Stimulated activated CD4-positive, alpha-beta T cell treated with anti-CD3 and anti-CD28 coated beads, Interleukin-2, amount 100 ng/mL, for 24 hours (primary cell): ENCODE measurements around the gene ZNF280B.

Source experiments
- DNase-seq, 2 donors: peaks; one replicate each; pipeline ENCODE4 v3.0.0-alpha.2; 2020

ZNF280B gene, protein sequence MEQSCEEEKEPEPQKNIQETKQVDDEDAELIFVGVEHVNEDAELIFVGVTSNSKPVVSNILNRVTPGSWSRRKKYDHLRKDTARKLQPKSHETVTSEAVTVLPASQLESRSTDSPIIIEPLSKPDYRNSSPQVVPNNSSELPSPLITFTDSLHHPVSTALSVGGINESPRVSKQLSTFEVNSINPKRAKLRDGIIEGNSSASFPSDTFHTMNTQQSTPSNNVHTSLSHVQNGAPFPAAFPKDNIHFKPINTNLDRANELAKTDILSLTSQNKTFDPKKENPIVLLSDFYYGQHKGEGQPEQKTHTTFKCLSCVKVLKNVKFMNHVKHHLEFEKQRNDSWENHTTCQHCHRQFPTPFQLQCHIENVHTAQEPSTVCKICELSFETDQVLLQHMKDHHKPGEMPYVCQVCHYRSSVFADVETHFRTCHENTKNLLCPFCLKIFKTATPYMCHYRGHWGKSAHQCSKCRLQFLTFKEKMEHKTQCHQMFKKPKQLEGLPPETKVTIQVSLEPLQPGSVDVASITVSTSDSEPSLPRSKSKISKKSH

DNA sequence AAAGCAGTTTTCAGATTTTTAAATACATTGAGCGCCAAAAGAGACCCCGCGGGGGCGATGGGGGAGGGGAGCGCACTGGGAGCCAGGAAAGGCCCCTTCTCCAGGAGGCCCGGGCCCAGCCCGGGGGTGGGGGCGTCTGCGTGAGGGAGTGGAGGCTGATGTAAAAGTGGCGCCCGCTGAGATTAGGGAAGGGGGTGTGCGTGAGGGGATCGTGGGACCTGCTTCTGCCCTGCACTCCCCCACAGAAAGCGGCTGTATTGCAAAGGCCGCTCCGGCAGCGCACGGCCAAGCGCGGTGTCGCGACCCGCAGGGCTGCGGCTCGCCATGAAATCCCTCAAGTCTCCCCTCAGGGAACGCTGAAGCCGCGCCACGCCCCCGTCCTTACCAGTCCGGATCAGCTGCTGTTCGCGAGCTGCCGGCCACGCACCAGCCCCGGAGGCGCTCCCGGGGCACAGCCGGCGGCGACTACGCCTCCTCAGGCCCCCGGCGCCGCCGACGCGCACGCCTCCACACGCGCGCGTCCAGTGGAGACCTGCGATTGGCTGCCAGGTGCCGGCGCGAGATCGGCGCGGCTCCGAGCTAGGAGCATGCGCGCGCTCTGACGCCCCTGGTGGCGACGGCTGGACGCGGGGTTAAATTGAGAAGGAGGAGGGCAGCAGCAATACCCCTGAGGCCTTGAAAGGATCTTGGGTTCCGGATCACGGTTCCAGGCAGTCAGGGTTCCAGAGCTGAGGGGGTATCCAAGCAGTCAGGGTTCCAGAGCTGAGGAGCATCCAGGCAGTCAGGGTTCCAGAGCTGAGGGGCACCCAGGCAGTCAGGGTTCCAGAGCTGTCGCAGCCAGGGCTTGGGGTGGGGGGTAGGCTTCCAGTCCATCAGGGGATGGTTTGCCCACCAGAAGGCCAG is at the start of gene ZNF280B:
Gene ZNF280B, minus strand, starts transcription at position 469 of the 903 bp plus-strand sequence. CDS start 19,344 bp downstream, outside the sequence.
- DNase-seq = peak; percentile 82 to 89

DNA sequence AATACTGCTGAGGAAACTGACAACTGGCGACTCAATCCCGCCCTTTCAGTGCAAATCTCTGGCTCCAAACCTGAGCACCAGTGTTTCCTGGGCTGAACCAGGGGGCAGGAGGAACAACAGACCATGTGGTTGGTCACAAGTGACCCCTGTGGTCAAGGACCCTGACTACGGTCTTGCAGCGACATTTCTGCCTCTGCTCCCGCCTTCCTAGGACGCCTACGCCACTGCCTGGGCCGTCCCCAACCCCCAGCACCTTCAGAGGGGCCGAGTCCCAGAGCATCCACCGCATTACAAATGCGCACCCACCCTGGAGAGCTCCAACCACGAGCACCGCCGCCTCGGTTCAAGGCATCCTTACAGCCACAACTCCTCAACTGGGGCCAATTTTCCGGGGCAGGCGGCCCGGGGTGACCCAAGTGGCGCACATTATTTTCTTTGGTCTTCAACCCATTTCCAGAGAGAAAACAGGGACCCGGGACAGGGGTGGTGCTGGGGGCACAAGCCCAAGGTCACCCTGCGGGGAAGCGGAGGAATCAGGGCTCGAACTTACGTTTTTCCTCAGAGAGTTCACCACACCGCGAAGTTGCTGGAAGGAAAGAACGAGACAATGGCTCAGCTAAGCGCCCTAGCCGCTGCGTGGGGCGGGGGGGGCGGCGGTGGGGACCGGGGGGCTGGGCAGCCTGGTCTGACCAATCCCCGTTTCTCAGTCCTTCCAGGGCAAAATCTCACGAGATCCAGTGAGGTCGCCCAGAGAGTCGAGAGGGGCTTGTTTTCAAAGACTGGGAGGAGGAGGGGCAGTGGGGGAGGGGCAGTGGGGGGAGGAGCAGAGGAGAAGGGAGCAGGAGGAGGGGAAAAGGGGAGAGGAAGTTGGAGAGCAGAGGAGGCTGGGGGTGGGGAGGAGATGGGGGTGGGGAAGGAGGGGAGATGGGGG is 48.7 kb upstream of the ZNF280B start:
- DNase-seq = no peak

DNA sequence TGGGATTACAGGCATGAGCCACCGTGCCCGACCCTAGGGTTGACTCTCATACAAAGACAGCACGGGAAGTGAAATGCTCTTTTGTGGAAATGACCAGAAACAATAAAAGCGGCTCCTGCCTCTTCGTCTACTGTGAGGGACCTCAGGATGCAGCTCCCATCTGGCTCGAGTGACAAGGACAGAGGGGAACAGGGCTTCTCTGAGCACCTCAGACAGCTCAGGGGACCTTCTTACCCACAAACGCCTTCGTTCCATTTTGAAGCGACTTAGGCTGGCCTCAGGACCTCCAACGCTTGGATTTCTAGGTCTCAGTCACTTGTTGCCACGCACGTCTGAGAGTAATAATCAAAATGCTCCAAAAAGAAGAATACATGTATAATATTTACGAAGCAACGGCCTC is 48.0 kb upstream of the ZNF280B start:
- DNase-seq = no peak

DNA sequence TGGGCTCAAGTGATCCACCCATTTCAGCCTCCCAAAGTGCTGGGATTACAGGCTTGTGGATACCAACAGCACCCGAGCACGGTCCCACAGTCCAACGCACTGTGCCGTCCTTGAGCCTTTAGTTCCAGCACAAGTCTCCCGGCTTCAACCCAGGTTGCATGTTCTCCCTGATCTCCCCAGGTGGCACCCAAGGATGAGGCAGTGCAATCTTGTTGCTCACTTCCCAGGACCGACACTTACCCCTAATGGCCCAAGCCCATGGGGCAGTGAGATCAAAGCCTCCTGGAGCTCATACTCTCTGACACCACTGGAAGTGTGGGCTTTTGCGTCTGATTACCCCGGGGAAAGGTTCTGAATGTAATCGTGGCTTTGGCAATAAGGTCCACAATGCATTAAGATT is 47.1 kb upstream of the ZNF280B start:
- DNase-seq = no peak

DNA sequence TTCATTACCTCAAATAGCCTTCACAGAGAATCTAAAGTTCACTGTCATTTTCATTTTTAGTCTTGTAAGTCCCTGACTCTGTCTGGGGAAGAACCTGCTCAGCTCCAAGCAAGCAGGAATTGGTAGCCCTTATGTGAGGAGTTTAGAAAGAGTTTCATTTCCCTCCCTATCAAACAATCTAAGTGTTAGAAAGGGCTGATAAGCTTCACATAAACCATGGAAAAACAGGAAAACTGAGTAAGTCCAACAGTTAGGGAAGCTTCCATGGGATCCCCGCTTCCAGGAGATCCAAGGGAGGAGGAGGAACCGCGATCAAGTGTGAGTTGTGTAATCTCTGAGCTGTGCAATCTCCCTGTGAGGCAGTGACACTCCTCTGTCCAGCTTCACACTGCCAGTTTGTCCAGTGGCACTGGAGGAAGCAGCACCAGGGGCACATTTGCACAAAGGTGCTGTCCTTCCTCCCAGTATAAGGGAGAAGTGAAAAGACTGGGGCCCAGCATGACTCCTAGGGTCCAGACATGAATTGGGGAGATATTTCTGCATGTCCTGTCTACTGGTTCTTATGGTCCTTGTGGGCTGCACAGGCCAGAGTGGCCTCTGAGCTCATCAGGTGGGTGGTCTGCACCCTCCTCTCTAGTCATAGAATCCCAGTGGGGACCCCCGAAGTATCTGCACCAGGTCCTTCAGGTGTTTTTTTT is 46.2 kb upstream of the ZNF280B start:
- DNase-seq = no peak

DNA sequence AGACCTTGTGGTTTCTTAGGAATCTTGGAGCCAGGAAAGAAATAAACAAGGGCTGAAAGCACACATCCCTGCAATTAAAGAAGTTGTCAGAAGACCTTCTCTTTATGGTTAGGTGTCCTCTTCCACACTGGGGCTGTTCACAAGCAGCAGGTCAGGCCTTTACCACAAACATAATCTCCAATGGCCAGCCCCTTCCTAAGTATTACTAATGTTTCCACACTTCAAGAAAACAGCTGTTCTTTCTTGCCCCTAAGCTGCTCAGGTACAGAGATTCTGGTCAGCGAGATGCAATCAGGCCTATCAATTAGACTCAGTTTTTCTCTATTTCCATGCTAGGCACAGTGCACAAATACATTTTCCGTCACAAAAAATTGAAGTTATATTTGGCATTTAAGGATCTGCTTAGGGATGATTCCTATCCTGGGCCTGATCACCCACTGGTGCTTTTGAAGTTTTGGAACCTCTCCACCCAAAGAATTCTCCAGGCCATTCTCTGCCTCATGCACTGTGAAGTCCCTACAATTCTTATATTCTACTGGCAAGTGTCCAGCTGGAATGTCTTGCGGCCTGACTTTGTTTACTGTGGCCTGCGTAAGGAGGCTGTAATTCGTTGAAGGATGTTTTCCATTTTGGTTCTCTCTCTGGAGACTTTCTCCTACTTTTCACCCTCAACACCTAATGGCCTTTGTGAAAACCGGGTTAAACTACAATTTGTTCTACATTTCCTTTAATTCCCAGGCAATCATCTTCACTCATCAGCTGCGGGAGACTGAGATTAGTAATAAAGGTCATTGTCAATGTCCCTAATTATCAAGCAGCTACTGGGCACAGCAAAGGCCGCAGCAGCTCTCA is 45.4 kb upstream of the ZNF280B start:
- no peak for DNase-seq

DNA sequence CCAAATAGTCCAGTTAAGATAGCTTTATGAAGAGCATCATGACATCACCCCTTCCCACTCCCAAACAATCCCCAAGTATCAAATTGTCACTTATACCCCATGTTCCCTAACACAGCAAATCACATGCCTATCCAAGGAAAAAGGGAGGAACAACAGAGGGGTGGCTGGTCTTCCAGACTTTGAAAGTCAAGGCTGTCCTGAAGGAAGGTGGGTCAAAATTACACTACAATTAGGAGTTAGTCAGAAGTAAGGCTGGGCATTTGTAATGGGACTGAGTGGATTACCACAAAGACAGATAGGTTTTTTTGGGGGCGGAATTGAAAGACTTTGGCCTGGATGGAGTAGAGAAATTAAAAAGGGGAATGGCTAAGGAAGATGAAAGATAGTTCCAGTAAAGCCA is 44.6 kb upstream of the ZNF280B start:
- DNase-seq = no peak

DNA sequence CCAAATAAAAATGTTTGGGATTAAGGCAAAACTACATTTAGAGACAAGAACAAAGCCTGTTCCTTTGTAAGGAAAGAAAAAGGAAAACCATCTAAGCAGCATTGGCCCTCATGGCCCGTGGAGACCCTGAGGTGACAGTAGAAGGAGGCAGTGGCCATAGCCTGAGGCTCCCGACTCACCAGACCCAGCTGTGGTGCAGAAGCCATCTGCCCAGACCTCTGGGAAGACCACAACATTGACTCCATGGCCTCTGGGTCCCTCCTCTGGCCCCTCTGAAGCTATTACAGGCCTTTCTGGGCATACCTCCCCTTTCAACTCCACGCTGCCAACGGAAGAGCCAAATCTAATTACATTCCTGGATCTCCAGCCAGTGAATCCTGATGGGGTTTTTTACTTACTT is 44.1 kb upstream of the ZNF280B start:
- DNase-seq = no peak

DNA sequence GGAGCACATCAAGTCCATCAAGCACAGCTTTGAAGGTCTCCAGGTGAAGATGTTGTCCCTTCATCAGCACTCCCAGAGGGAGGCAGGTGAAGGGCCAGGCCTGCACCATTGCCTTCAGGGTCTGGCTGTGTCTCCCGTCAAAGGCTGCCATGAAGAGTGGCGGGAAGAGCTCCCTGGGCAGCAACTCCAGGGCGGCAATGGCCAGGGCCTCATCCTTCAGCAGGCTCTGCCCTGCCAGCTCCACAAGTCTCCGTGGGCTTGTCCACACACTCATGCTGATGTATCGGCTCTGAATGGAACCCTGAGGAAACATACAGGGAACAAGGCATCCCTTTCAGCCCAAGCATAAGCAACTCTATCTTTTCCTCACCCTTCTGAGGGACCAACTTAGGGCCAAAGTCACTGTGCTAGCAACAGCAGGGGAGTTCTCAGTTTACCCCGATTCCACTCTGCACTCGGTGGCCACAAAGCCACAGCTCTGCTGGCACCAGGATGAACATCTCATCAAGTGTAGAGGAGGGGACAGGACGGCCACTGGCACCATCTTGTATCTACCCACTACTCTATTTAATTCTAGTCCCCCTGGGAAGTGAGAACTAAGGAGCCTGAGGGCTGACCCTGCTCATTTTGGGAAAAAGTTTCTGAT is 42.4 kb upstream of the ZNF280B start:
- DNase-seq = no peak

DNA sequence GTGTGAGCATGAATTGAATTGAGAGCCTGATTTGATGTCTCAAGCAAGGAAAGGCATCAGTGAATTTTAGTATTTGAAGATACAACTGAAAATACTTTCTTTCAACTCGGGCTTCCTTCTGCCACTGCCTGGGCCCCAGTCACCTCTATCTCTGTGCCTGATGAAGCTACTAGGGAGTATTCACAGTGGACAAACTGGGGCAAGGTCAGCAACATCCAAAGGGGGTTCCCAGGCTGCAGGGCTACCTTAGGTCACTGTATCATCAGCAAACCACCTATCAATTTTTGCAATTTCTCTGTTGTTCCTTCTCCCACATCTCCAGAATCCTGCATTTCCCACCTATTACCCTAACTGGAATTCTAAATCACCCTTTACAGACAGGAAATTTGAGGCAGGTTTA is 40.4 kb upstream of the ZNF280B start:
- DNase-seq = no peak

DNA sequence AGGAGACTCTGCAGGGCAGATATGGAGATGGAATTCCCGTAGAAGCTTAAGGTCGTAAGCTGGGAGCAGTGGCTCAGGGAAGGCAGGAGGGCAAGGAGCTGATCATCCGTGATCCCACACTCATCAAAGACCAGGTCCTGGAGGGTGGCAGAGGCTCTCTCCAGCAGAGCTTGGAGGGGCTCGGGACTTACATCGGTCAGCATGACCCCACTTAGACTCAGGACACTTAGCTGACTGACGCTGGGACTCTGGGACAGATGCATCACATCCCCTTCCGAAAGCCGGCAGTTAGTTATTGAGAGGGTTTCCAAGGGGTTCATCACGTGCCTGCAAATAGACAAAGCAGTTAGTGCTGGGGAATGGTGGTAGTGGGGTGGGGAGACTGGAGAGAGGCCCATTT is 39.8 kb upstream of the ZNF280B start:
- DNase-seq = no peak

DNA sequence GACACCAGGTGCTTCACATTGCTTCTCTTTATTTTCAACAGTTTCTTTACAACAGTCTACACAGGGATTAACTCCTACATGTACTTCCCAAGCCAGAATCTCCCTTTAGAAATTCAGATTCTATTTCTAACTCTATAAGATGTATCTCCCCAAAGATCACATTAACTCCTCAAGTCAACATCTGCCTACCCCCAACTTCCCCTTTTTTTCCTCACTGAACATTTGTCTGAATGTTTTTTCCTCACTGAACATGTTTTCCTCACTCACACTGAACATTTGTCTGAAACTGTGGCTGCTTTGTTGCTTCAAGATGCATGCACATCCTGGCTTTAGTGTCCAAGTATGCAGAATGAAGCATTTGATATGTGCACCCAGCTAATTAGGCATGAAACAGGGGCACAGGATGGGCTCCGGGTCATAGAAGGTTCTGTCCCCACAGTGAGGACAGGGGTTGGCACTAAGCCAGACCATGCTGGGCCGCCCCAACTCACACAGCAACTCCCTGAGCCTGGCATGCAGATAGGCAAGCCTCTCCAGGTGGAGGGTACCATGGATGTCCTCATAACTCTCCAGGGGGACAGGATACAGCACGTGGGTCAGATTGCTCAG is 39.3 kb upstream of the ZNF280B start:
- DNase-seq = no peak

DNA sequence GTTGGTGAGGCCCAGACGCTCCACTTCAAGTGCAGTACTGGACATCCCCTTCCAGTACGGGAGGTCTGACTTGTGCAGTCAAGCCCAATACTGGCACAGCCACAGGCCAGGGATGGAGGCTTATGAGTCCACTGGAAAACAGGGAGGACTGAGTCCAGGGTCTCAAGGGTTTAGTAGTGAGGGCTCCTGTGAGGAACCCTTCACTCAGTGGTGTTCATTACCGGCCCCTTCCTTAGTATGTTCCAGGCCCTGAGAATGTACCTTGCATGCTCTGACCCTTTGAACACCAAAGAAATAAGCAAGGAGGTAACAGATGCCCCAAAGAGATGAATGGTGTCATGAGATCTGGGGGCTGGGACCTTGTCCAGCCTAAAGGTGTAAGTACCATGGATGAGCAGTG is 38.7 kb upstream of the ZNF280B start:
- DNase-seq = no peak

DNA sequence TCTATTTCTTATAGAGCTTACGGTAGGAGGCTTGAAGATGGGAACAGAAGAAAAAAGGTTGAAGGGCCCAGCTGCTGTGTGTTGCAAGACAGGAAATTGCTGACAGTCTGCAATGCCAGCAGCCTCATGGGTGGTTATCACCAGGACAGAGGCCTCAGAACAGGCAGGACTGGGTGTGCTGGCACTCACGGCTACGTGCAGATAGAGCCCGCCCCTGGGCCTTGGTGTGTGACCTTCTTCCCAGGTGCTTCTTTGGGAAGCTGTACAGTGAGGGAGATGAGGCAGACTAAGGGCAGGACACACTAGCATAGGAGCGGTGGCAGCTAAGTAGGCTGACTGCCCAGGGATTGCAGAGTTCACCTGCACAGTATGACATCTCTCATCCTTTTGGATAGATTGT is 37.9 kb upstream of the ZNF280B start:
- DNase-seq = no peak

DNA sequence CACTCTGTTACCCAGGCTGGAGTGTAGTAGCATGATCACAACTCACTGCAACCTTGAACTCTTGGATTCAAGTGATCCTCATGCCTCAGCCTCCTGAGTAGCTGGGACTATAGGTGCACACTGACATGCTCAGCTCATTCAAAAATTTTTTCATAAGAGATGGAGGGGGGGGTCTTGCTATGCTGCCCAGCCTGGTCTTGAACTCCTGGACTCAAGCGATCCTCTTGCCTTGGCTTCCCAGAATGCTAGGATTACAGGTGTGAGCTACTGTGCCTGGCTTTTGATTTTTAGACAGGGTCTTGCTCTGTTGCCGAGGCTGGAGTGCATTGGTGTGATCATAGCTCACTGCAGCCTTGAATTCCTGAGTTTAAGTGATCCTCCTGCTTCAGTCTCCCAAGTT is 36.5 kb upstream of the ZNF280B start:
- DNase-seq = no peak

DNA sequence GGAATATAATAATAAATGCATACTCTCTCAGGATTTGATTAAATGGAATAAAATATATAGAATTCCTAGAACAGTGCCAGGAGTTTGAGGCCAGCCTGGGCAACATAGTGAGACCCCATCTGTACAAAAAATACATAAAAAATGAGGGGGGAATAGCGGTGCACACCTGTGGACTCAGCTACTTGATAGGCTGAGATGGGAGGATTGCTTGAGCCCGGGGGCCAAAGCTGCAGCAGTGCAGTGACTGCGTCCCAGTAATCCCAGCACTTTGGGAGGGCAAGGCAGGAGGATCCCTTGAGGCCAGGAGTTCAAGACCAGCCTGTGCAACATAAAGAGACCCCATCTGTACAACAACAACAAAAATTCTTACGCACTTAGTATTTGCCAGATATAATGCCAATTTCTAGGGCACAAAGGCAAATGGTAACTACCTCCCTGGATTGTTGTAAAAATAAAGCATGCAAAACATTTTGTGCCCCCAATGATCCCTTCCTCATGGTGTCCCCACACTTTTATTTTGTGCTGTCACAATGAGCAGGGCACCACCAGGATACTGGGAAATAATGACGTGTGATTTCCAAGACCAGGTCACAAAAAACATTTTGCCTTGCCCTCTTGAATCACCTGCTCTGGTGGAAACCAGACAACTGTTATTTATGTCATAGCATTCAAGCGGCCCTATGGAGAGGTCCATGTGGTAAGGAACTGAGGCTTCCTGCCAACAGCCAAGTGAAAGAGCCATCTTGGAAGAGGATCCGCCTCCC is 29.9 kb upstream of the ZNF280B start:
- DNase-seq = no peak

DNA sequence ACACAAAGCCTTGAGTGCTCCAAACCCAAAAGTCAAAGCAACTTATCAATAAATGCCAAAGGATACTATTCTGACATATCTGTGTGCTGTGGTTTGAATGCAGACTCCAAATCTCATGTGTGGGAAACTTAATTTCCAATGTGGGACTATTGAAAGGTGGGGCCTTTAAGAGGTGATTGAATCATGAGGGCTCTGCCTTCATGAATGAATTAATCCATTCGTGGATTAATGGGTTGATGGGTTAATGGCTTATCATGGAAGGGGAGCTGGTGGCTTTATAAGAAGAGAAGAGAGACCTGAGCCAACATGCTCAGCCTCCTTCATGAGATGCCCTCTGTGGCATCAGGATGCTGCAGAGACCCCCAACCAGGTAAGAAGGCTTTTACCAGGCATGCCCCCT is 28.4 kb upstream of the ZNF280B start:
- DNase-seq = no peak

DNA sequence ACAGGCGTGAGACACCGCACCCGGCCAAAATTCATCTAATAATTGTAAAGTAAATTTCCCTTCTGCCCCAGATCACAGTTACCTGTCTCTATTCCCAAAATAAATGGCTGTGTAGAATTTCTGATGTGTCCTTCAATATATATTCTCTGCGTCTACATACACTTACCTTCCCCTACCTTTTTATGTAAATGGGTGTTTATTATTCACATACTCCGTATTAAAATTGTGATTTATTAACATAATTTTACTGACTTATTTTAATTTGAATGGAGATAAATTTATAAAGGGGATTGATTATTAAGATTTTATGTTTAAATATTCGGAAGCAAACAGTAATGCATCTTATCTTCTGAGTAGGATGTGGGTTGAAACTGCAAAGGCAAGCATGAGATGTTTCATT is 28.0 kb upstream of the ZNF280B start:
- DNase-seq = no peak

DNA sequence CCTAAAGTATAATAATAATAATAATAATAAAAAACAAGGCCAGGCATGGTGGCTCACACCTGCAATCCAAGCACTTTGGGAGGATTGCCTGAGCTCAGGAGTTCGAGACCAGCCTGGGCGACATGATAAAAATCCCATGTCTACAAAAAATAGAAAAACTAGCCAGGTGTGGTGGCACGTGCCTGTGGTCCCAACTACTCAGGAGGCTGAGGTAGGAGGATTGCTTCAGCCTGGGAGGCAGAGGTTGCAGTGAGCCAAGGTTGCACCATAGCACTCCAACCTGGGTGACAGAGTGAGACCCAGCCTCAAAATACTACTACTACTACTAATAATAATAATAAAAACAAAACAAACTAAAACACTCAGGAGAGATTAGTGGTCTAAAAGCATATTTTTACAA is 27.1 kb upstream of the ZNF280B start:
- DNase-seq = no peak
